ENCODE results near the gene OR5AN1.
"Not testable (repeated sequence)": the region's sequence is repeated elsewhere in the genome, so short reads cannot be mapped to it uniquely, and the experiment has no call there.

Gene OR5AN1, protein sequence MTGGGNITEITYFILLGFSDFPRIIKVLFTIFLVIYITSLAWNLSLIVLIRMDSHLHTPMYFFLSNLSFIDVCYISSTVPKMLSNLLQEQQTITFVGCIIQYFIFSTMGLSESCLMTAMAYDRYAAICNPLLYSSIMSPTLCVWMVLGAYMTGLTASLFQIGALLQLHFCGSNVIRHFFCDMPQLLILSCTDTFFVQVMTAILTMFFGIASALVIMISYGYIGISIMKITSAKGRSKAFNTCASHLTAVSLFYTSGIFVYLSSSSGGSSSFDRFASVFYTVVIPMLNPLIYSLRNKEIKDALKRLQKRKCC

DNA sequence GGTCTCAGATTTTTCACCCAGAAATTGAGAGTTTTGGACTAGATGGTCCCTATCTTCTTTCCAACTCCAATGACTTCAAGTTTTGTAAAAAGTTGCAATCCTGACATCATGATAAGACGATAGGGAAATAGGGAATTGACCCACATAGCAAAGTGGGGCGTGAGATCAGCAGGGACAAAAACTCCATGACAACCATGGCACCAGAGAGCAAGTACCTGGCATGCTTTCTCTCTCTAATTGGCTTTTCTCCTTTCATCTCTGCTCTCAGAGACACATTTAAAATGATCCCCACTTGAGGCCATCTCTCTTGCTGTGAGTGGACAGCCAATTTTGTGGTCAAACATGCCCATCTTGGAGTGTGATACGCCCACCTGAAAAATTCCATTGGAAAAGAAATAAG is at the start of gene OR5AN1:
Gene OR5AN1, plus strand, starts transcription at position 301 of the 400 bp plus-strand sequence. CDS start 5,564 bp downstream, outside the sequence.
- DNase-seq (ENCODE audit: low spot score), result no peak

DNA sequence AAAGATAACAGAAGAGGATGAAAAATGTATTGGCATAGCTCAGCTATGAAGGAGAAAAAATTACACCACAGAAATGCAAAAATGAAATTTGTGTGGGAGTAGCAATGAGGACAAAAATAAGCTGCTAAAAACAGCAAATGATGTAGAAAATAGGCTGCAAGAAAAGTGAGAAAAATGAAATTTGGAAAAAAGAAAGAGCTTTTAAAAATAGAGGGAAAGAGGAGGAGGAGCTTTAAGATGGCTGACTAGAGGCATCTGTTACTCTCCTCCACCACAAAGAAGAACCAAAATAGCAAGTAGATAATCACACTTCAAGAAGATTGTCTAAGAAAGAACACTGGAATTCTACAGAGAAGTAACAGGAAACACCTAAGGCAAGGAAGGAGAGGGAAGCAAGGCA is 23.7 kb upstream of the OR5AN1 start:
- DNase-seq (ENCODE audit: low spot score), result no peak

DNA sequence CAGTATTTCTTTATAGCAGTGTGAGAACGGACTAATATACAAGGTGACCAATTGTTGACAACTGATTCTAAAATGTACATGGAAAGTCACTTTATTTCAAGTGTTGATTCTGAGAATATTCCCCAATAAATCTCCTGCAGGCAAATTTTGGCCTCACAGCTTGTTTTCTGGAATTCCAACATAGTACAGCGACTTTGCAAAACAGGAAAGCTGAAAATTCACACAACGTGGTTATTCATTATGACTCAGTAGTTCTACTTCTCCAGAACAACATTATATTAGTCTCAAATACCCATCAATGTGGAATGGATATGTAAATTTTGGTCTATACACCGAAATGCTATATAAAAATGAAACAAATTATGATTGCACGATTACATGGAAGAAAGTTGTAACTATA is 22.5 kb upstream of the OR5AN1 start:
- DNase-seq (ENCODE audit: low spot score), result no peak

DNA sequence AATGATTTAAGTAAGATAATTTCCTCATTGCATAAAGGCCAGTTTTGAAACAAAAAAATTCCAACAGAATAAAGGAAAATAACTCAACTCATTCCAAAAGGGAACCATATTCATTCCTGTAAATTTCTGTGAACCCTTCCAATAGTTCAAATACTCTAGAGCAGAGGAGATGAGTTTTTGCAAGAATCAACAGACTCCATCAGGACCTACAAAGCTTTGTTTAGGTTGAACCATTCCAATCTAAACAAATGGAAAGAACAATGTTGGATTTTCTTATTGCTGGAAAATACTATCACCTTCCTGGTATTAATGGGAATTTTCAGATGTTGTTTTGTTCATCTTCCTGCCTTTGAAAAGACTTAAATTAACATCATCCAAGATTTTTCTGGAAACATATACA is 21.8 kb upstream of the OR5AN1 start:
- no peak for DNase-seq (ENCODE audit: low spot score)

DNA sequence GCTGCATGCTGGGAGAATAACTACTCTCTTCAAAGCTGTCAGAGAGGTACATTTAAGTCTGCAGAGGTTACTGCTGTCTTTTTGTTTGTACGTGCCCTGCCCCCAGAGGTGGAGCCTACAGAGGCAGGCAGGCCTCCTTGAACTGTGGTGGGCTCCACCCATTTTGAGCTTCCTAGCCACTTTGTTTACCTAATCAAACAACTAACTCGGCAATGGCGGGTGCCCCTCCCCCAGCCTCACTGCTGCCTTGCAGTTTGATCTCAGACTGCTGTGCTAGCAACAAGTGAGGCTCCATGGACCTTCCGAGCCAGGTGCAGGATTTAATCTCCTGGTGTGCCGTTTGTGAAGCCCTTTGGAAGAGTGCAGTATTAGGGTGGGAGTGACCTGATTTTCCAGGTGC is 9.0 kb upstream of the OR5AN1 start:
- DNase-seq (ENCODE audit: low spot score), result not testable (repeated sequence)

DNA sequence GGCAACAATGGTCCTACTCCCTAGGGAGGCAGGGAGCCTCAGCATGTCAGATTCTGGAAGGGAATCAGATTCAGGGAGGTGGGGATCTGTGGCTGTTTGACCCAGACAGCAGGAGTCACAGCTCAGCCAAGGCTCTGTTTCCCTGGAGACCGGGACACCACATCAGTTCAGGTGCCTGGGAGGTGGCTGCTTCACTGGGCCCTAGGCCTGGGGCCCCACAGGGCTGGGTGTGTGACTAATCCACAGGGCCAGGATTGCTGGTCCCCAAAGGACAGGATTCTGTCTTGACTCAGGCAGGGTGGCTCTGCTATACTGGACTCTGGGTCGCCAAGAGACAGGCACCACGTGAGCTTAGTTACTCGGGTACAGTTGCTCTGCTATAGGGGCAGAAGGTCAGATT is 3.5 kb upstream of the OR5AN1 start:
- DNase-seq (ENCODE audit: low spot score), result no peak

DNA sequence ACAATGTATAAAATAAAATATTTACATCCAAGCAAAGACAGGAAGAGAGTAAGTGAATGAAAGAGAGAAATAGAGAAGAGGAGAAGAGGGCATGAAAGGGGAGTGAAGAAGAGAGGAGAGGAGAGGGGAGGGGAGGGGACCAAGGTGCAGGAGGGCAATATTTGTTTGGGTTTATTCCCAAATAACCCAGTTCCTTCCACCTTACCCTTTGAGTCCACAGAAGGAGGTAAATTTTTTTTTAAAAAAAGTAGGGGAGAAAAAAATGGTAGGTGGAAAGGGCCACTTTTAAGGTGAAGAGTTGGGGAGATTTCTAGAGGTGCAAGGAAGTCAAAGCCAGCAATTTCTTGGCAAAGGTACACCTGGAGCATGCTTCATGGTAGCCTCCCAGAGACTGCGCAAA is 2.1 kb upstream of the OR5AN1 start:
- DNase-seq (ENCODE audit: low spot score), result no peak

DNA sequence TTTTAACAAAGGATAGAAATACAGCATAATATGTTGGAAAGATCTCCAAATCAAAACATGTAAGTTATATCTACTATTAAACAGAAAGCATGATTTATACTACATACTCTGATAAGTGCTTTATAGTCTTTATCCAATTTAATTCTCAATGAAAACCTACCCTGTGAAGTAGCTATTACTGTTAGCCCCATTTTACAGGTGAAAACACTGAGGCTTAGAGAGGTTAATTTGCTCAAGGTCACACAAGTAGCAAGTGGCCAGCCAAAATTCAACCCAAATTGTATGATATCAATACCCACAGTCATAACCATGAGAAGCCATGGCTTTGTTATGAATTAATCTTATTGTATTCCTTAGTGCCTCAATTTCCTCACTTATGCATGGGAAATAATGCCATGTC is 675 bp upstream of the OR5AN1 start:
- DNase-seq (ENCODE audit: low spot score), result no peak

DNA sequence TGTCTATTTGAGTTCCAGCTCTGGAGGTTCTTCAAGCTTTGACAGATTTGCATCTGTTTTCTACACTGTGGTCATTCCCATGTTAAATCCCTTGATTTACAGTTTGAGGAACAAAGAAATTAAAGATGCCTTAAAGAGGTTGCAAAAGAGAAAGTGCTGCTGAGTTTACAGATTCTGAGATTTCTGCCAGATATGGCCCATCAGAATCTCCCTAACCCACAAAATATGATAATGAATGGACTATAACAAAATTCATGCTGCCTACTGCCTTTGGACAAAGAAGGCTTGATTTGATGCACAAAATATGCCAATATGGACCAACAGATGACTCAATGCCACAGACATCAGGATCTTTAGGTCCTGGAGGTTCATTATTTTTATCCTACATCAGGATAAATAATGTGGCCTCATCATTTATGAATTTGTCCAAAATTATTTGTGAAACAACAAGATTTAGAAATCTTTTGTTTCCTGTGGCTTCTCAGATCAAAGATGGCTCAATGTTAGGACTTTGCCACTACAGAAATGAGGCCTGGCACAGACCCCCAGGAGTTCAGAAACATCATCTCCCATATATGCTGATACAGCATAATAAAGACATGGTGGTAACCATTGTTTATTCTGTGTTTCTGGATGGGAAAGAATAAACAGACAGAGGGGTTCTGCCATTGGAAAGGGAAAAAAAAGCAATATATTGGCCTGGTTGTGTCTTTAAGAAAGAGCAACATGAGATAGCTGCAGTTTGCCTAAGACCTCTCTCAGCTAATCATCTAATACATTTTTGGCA is 6.7 kb downstream of the OR5AN1 start:
- no peak for DNase-seq (ENCODE audit: low spot score)

DNA sequence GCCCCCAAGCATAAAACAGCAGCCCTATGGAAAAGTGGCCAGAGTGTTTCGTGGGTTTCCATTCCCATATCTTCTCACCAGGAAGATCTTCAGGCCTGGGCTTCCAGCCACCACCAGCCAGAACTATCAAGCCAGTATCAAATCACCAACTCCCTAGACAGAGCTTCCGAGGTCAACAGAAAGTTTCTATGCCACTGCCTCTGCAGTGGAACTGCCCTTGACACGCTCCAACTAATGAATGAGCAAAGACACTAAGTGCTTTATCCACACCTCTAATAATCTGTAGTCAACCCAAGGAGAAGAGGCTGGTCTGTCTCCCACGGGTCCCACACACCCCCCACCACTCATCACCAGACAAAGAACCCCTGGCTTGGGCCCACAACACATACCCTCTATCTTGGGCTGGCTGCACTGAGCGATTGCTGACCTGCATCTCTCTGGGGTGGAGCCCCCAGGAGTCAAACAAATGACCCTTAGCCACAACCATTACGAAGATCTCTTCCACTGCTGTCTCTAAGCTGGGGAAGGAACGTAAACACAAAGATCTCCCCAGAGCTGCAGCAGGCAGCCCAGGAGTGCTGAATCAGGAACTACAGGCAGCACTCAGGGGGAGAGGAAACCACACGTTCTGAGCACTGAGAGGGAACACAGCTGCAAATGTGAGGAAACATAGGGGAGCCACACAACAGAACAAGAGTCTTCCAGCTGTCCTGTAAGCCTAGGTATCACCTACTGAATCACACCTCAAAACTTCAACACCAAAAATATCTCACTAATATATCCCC is 9.7 kb downstream of the OR5AN1 start:
- no peak for DNase-seq (ENCODE audit: low spot score)

DNA sequence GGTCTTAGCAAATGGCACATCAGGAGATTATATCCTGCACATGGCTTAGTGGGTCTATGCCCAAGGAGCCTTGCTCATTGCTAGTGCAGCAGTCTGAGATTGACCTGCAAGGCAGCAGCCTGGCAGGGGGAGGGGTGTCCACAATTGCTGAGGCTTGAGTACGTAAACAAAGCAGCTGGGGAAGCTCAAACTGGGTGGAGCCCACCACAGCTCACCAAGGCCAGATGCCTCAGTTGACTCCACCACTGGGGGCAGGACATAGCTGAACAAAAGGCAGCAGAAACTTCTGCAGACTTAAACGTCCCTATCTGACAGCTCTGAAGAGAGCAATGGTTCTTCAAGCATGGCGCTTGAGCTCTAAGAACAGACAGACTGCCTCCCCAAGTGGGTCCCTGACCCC is 13.6 kb downstream of the OR5AN1 start:
- not testable (repeated sequence) for DNase-seq (ENCODE audit: low spot score)

DNA sequence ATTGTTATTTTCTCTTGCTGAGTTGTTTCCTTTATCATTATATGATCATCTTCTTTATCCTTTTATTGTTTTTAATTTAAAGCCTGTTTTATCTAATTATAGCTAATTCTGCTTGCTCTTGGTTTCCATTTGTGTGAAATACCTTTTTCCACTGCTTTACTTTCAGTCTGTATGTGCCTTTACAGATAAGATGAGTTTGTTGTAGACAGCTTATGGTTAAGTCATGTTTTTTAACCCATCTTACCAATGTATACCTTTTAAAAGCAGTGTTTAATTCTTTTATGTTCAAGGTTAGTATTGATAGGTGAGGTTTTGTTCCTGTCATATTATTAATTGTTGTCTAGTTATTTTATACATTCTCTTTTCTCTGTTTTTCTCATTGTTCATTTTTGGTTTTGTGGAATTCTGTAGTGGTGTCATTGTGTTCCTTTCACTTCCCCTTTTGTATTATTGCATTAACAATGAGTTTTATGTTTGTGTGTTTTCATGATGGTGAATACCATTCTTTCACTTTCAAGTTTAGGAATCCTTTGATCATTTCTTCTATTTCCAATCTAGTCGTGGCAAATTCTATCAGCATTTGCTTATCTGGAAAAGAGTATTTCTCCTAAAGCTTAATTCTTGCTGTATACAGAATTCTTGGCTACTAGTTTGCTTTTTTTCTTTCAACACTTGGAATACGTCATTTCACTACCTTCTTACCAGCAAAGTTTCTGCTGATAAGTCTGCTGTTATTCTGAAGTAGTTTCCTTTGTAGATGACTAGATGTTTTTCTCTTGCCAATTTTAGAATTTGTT is 21.8 kb downstream of the OR5AN1 start:
- DNase-seq (ENCODE audit: low spot score), result no peak

DNA sequence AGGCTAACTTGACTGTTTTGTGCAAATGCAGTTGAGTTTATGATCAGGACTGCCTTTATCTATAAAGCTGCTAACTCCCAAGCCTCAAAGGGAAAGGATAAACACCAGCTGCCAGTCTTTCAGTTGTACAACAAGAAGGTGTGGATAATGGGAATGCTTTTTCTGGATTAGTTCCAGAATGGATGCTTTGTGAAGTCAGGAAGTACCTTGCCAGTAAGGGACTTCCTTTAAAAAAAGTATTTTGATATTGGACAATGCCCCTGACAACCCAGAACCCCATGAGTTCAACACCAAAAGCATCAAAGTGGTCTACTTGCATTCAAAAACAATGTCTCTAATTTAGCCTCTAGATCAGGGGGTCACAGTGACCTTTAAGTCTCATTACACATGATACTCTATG is 35.5 kb downstream of the OR5AN1 start:
- no peak for DNase-seq (ENCODE audit: low spot score)

DNA sequence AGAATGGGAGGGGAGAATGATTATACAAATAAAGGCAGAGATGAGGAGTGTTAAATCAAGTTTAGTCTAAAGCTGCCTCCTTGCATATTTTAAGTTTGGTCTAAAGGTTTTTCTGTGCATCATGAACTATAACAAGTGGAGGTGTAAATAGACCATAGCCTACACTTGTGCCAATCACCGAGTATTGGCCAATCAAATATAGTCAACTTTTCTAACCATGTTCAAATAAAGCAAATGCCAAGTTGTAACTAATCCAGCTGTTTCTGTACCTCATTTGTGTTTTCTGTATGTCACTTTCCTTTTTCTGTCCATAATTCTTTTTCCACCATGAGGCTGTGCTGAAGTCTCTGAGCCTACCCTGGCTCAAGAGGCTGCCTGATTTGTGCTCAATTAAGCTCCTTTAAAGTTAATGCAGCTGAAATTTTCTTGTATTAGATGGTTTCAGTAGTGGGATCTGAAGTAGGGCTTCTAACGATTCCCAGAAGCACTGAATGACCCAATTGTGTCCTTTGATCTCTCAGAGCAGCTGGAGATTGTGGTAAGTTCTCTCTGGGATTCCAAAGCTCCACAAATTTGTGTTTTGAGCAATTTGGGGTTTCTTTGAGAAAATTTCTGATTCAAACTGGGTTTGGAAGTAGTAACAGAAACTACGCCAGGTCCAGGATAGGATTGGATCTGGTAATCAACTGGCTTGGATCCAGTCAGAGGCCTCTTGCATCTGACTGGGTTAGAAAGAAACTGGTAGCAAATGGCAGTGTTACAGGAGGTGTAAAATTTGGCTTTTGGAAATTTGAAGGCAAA is 42.0 kb downstream of the OR5AN1 start:
- DNase-seq (ENCODE audit: low spot score), result no peak

DNA sequence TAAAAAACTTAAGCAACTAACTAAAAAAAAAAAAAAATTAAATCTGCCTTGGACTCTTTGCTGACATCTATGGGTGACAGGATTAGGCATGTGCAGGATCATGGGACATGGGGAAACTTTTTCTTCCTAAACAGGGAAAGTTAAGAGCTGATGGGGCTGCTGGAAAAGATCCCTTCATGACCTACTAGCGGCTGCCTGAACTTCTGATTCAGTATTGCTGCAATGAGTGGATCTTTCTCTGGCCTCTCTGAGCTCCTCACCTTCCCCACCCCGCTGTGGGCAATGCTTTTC is 42.5 kb downstream of the OR5AN1 start:
- no peak for DNase-seq (ENCODE audit: low spot score)

DNA sequence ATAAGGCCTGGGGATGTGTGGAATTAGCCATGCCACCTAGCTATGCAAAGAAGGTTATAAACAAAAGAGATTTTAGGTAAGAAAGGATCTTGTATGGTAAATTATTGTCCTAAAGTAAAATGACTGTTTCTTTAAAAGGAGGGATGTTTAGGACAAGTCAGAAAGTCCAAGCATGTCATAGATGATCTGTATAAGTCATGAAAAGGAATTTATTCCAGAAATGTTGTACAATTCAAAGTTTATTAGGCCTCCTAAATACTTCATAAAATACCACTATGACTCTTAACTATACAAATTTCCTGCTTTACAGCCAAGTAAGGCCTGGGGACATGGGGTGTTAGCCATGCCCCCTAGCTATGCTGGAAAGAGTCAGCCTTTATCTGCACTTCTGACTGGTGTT is 44.9 kb downstream of the OR5AN1 start:
- DNase-seq (ENCODE audit: low spot score), result no peak

DNA sequence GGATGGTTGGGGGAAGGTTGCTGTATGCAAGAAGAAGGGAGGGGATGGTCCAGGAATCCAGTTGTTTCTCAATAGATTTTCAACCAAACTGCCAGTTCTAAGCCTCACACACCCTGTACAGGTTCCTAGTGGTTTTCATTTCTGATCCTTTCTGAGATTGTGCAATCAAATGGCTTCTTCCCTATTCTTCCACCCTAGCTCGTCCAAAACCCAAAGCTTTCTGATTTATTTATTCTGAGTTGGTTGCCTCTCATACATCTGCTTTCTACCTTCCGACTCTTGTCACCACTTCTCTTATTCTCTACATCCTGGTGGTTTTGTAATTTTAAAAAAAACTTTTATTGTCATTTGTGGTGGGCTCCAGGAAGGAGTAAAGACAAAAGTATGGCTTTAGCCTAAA is 55.0 kb downstream of the OR5AN1 start:
- DNase-seq (ENCODE audit: low spot score), result no peak

DNA sequence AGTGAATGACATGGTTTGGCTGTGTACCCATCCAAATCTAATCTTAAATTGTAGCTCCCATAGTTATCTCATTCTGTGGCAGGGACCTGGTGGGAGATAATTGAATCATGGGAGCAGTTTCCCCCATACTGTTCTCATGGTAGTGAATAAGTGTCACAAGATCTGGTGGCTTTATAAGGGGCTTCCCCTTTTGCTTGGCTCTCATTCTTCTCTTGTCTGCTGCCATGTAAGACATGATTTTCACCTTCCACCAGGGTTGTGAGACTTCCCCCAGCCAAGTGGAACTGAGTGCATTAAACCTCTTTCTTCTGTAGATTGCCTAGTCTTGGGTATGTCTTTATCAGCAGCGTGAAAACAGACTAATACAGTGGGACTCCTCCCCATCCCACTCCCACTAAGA is 56.4 kb downstream of the OR5AN1 start:
- DNase-seq (ENCODE audit: low spot score), result no peak

DNA sequence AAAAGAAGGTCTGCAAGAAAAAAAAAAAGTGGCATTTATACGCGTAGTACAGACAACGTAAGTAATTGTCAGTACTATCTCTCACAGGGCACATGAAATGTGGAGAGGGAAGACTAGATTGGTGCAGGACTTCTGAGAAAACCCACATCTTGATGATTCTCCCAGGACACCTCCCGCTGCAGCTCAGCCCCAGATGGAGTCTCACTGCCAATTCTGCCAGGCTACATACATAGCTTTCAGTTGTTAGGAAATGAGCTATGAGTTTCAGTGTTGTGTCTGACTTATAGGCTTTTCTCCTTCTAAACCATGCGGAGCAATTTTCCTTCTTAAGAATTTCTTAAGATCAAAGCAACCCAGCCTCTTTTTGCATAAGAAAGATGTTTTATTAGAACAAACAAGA is 57.9 kb downstream of the OR5AN1 start:
- DNase-seq (ENCODE audit: low spot score), result no peak

DNA sequence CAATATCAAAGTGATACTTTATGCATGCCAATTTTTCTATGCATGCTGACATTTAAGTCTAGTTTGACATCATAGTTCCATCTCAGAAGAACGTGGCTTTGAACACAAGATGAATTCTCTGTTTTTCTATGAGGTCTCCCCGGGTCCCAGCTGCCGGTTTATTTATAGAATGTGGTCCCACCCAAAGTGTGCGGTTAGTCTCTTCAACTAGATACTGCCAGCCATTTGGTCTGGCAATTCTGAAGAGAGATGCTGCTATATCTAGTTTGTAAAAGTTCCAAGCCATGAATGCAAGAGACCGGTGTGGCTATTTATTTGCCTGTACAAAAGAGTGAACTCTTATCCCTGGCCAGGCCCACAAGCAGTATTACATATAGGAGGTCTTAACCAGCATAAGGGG is 58.3 kb downstream of the OR5AN1 start:
- DNase-seq (ENCODE audit: low spot score), result no peak

DNA sequence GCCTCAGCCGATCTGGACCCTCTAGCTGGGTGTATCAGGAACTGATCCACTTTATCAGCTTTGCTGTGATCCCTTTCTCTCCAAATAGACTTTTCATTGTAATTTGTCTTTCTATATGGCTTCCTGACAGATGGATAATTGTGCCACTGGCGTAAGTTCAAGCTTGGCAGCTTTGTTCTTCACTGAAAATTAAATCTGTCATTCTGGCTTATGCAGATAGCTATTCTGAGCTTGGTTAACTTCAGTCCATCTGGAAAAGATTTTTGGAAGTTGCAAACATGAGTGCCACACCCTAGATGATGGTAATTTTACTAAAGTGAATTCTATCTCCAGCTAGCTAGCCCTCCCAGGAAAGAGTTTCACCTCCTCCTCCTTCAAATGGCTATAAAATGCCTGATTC is 59.5 kb downstream of the OR5AN1 start:
- no peak for DNase-seq (ENCODE audit: low spot score)
